SJSA1 (cell line): ENCODE results near the gene CD27. TPM values are rescaled to one million over a fixed set of nuclear protein-coding genes. Genes with fewer than 3 reads are reported as not detected.

ENCODE experiments used
- DNase-seq, 2 experiments: peaks; one replicate each; pipeline ENCODE4 v3.0.0-alpha.2; 2015 to 2020; ENCODE audit warnings: low spot score in 2 of 2, low read depth in 1 of 2
- H3K27ac ChIP-seq: fragments of 250-450 bp; sonication (Bioruptor Pico); 2 replicates; pipeline ENCODE4 v1.5.1; 2020; ENCODE audit warnings: mild to moderate bottlenecking, moderate library complexity
- H3K27me3 ChIP-seq: fragments of 250-450 bp; sonication (Bioruptor Pico); replicated peaks from 2 replicates; pipeline ENCODE4 v1.5.1; 2020; ENCODE audit warnings: mild to moderate bottlenecking, moderate library complexity
- H3K36me3 ChIP-seq: fragments of 250-450 bp; sonication (Bioruptor Pico); 2 replicates; pipeline ENCODE4 v1.5.1; 2020; ENCODE audit warnings: mild to moderate bottlenecking
- H3K4me1 ChIP-seq: fragments of 250-450 bp; sonication (Bioruptor Pico); replicated peaks from 2 replicates; pipeline ENCODE4 v1.6.1; 2021; ENCODE audit warnings: mild to moderate bottlenecking
- H3K4me3 ChIP-seq: fragments of 250-450 bp; sonication (Bioruptor Pico); 2 replicates; pipeline ENCODE4 v1.5.1; 2020; ENCODE audit warnings: mild to moderate bottlenecking
- H3K9me3 ChIP-seq: fragments of 250-450 bp; sonication (Bioruptor Pico); replicated peaks from 2 replicates; pipeline ENCODE4 v1.5.1; 2020; ENCODE audit warnings: mild to moderate bottlenecking
- total RNA-seq: library from RNA; depleted of rRNA; stranded (reverse); fragments of >200 nt; shearing (Covaris generic); gene quantifications from 2 replicates; pipeline ENCODE4 v1.2.3, GENCODE V29; 2014

CD27 gene
- total RNA-seq, 1 experiment from 2014 or later: not detected

DNA sequence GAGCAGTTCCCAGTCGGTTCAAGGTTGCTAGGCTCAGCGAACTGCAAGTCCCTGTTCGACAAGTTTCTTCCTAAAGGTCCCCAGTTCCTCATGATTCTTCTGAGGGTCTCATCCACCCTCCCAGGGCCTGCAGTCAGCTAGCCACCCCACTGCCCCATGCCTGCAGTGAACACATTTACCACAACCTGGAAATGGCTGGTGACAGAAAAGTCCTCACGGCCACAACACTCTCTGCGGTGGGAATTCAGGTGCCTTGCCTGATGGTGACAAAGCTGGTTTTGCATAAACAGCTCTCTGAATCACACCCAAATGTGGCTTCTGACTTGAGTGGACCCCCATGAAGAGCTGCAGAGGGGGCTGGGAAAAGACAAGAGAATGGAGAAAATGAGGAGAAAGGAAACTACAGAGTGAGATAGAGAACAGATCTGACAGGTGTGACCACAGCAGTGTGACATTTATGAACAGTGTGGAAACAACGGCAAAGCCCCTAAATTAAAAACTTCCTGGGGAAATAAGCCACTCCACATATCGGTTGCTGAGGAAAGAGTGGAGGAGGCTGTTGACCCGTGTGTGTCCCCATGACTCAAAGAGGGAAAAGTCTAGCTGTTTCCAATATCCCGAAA lies 1.3 kb upstream of the CD27 start:
- Histone ChIP-seq H3K27me3 (no peaks in the 10 kb centered on the region), H3K4me3 (no peak overlapping the region), H3K9me3 (no peaks in the 10 kb centered on the region), H3K4me1 (no peaks in the 10 kb centered on the region), H3K27ac (no peak overlapping the region), H3K36me3 (no peaks in the 10 kb centered on the region; the same call in 1 of the 2 replicates)
- no peak for DNase-seq

GRCh38 chr12:6444031-6444430 lies 724 bp upstream of the CD27 start:
- Histone ChIP-seq H3K27ac (no peak overlapping the region), H3K4me3 (no peak overlapping the region), H3K9me3 (no peaks in the 10 kb centered on the region), H3K4me1 (no peaks in the 10 kb centered on the region), H3K36me3 (no peaks in the 10 kb centered on the region; the same call in 1 of the 2 replicates), H3K27me3 (no peaks in the 10 kb centered on the region)
- DNase-seq: no peak

DNA sequence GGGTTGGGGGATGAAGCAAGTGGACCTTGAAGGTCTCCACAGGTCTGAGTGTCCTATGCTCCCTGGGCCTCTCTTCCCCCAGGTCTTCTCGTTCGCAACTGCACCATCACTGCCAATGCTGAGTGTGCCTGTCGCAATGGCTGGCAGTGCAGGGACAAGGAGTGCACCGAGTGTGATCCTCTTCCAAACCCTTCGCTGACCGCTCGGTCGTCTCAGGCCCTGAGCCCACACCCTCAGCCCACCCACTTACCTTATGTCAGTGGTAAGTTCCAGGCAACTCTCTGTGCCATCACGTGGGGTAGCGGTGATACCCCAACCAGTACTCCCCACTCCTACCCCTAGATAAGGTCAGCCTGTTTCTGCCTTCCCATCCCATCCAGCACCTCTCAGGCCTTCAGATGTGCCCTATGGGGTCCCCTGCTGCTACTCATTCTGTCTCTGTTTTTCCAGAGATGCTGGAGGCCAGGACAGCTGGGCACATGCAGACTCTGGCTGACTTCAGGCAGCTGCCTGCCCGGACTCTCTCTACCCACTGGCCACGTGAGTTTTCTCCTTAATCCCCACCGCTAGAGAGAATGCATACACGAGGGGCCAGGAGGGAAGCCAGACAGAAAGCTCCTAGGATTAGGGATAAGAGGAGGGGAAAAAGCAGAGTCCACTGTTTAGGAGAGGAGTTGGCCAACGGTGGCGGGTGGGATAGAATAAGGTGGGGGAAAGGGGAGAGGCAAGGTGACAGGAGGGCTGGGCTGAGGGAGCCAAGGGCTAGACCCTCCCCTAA lies 5.5 kb downstream of the CD27 start:
- no peak for DNase-seq
- peaks cover 32% of the 10 kb centered on the region for H3K4me1 ChIP-seq
- peaks cover 11% of the 10 kb centered on the region; the same call in 1 of the 2 replicates for H3K36me3 ChIP-seq
- no peak overlapping the region for H3K4me3 ChIP-seq
- H3K27me3 ChIP-seq: no peaks in the 10 kb centered on the region
- no peaks in the 10 kb centered on the region for H3K9me3 ChIP-seq
- no peak overlapping the region for H3K27ac ChIP-seq

DNA sequence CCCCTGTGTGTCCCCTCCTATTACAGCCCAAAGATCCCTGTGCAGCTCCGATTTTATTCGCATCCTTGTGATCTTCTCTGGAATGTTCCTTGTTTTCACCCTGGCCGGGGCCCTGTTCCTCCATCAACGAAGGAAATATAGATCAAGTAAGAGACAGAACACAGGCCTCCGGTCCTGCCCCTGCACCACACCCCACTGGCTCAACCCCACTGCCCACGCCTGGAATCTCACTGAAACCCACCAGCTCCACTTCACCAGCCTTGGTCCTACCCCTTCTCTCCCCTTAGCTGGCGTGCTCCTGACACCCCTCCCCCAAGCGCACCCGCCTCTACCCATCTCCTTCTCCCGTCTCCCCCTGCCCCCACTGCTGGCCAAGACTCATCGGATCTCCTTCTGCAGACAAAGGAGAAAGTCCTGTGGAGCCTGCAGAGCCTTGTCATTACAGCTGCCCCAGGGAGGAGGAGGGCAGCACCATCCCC lies 6.2 kb downstream of the CD27 start:
- peak overlapping the region; percentile 51 for H3K4me3 ChIP-seq
- peaks cover 32% of the 10 kb centered on the region for H3K4me1 ChIP-seq
- peaks cover 11% of the 10 kb centered on the region; the same call in 1 of the 2 replicates for H3K36me3 ChIP-seq
- H3K9me3 ChIP-seq: no peaks in the 10 kb centered on the region
- H3K27me3 ChIP-seq: no peaks in the 10 kb centered on the region
- no peak for DNase-seq
- H3K27ac ChIP-seq: peak overlapping the region; percentile 79

DNA sequence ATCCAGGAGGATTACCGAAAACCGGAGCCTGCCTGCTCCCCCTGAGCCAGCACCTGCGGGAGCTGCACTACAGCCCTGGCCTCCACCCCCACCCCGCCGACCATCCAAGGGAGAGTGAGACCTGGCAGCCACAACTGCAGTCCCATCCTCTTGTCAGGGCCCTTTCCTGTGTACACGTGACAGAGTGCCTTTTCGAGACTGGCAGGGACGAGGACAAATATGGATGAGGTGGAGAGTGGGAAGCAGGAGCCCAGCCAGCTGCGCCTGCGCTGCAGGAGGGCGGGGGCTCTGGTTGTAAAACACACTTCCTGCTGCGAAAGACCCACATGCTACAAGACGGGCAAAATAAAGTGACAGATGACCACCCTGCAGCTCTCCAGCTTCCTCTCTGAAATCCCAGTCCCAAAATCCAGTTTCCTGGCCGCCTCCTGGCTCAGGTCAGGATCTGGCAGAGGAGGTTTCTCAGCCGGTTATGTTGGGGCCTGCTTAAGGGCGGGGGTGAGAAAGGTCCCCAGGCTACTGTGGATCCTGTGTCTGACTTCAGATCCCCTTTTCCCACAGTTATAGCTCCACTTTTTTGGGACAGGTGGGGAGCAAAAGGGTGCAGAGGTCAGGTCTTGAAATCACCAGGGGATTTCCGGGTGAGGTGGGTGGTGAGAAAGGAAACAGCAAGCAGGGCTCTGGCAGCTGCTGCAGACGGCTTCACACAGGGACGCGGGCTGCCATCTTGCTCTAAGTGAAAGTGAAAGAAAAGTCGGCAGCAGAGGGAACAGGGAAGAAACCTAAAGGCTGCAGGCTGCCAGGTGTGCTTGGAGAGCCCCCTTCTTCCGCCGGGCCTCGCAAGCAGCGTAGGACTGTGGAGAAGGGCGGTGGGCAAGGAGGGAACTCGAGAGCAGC lies 6.8 kb downstream of the CD27 start, which contains the start of gene TAPBPL:
Gene TAPBPL, plus strand, starts transcription at position 695 of the 897 bp plus-strand sequence. CDS start 207 bp downstream, outside the sequence.
- Histone ChIP-seq H3K27ac (peak within 1 kb of the TSS; percentile 79), H3K27me3 (no peaks in the 10 kb centered on the region), H3K4me3 (peak within 1 kb of the TSS; percentile 51), H3K36me3 (peaks cover 11% of the 10 kb centered on the region), H3K4me1 (peaks cover 32% of the 10 kb centered on the region), H3K9me3 (no peaks in the 10 kb centered on the region)
- DNase-seq: peak; percentile 81 to 89

DNA sequence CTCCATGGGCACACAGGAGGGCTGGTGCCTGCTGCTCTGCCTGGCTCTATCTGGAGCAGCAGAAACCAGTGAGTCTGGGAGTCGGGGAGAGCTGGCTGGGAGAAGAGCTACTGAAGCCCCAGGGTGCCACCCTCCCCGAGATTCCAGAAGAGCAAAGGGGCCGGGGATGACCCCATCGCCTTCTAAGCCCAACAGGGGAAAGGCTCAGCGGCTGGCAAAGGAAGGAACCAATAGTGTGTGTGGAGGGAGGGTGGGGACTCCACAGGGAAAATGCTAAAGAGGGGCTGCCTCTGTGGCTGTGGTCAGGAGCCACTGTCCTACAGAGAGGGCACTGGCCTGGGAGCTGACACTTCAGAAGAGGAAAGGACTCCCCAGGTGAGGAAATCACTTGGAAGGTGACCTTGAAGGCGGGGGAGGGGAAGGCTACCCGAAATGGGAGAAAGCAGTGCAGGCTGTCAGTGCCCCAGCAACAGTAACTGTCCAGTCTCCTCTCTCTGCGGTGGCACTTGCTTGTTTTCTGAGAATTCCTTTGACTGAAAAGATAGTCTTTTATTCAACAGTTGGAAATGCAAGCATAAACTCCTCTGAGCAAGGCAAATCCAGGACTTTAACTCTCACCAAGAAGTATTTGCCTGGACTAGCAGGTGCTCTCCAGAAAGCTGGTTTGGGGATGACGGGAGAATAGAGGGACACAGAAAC lies 7.6 kb downstream of the CD27 start:
- H3K4me3 ChIP-seq: peak overlapping the region; percentile 51
- peak overlapping the region; percentile 79 for H3K27ac ChIP-seq
- H3K36me3 ChIP-seq: peaks cover 18% of the 10 kb centered on the region
- no peak for DNase-seq
- H3K27me3 ChIP-seq: no peaks in the 10 kb centered on the region
- peaks cover 32% of the 10 kb centered on the region for H3K4me1 ChIP-seq
- H3K9me3 ChIP-seq: no peaks in the 10 kb centered on the region

DNA sequence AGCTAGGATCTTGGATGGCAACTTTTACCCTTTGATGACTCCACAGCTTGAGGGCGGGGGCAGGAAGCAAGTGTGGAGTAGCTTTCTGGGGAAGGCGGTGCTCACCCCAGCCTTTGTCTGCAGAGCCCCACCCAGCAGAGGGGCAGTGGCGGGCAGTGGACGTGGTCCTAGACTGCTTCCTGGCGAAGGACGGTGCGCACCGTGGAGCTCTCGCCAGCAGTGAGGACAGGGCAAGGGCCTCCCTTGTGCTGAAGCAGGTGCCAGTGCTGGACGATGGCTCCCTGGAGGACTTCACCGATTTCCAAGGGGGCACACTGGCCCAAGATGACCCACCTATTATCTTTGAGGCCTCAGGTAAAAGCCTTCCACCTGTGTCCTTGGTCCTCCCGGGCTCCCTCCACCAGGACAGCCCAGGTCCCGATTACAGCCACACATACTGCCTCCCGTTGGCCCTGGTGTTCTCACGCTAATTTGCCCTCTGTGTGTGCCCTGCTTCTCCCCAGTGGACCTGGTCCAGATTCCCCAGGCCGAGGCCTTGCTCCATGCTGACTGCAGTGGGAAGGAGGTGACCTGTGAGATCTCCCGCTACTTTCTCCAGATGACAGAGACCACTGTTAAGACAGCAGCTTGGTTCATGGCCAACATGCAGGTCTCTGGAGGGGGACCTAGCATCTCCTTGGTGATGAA lies 8.3 kb downstream of the CD27 start:
- peaks cover 24% of the 10 kb centered on the region for H3K36me3 ChIP-seq
- H3K27me3 ChIP-seq: no peaks in the 10 kb centered on the region
- H3K27ac ChIP-seq: peak overlapping the region; percentile 79; the same call in 1 of the 2 replicates
- no peak for DNase-seq
- peak overlapping the region; percentile 51 for H3K4me3 ChIP-seq
- H3K4me1 ChIP-seq: peaks cover 32% of the 10 kb centered on the region
- H3K9me3 ChIP-seq: no peaks in the 10 kb centered on the region

DNA sequence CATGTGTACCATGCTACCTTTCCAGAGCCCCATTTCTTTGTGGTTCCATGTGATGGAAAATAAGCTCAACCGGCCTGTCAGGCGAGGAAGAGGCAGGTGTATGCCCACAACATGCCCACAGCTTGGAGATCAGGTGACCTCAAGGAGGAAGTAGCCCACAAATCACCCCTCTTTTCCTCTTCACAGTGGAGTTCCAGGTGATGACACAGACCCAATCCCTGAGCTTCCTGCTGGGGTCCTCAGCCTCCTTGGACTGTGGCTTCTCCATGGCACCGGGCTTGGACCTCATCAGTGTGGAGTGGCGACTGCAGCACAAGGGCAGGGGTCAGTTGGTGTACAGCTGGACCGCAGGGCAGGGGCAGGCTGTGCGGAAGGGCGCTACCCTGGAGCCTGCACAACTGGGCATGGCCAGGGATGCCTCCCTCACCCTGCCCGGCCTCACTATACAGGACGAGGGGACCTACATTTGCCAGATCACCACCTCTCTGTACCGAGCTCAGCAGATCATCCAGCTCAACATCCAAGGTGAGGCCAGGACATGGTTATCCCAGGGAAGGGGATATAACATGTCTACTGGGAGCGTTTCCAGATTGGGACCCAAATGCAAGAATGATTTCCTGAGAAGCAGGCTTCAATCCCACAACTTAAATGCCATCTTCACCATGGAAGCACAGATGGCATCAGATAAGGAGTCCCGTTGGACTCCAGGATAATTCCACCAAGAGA lies 12.6 kb downstream of the CD27 start:
- no peak for DNase-seq

GRCh38 chr12:6458281-6459003 lies 13.7 kb downstream of the CD27 start:
- DNase-seq: no peak
- Histone ChIP-seq H3K4me3 (no peak overlapping the region), H3K36me3 (peaks cover 66% of the 10 kb centered on the region), H3K9me3 (no peaks in the 10 kb centered on the region), H3K27ac (no peak overlapping the region), H3K27me3 (no peaks in the 10 kb centered on the region), H3K4me1 (no peaks in the 10 kb centered on the region)

More for the DNA sequence above, 12.6 kb downstream of the CD27 start:
- H3K9me3 ChIP-seq: no peaks in the 10 kb centered on the region
- peaks cover 9% of the 10 kb centered on the region for H3K4me1 ChIP-seq
- H3K27ac ChIP-seq: no peak overlapping the region
- H3K36me3 ChIP-seq: peaks cover 63% of the 10 kb centered on the region
- H3K4me3 ChIP-seq: no peak overlapping the region
- no peaks in the 10 kb centered on the region for H3K27me3 ChIP-seq

GRCh38 chr12:6459004-6459337 lies 14.2 kb downstream of the CD27 start:
- no peak for DNase-seq
- no peak overlapping the region for H3K27ac ChIP-seq
- H3K9me3 ChIP-seq: no peaks in the 10 kb centered on the region
- no peaks in the 10 kb centered on the region for H3K4me1 ChIP-seq
- H3K36me3 ChIP-seq: peaks cover 68% of the 10 kb centered on the region
- H3K4me3 ChIP-seq: no peak overlapping the region
- H3K27me3 ChIP-seq: no peaks in the 10 kb centered on the region

DNA sequence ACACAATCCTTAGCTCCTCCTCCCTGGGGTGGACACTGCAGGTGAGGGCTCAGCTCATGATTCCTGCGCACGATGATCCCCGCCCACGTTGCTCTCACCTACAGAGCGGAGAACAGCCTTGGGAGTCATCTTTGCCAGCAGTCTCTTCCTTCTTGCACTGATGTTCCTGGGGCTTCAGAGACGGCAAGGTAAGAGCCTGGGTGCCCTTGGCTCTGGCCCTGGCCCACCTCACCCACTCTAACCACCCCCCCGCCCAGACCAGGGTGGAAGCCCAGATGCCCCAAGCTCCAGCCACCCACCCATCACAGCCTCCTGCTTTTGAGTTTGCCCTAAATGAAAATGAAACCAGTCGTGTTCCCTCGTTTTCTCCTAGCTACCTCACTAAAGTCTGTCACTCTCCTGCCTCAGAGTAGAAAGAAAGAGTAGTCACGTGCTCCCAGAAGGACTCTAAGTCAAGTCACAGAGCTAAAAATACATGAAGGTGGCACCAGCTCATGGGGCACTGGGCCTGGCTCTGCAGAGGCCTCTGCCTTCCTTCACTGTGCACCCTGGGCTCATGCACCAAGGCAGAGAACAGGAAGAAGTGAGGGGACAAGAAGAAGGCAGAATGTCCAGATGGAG lies 16.1 kb downstream of the CD27 start:
- Histone ChIP-seq H3K27me3 (no peaks in the 10 kb centered on the region), H3K4me3 (no peak overlapping the region), H3K36me3 (peaks cover 85% of the 10 kb centered on the region), H3K9me3 (no peaks in the 10 kb centered on the region), H3K27ac (no peak overlapping the region), H3K4me1 (no peaks in the 10 kb centered on the region)
- DNase-seq: no peak
